ENCODE data around the gene NID2. TPM values are rescaled to one million over a fixed set of nuclear protein-coding genes. Genes with fewer than 3 reads are reported as not detected.

Gene NID2
- polyA plus RNA-seq, 1 of the 3 experiments (the other 2 are of a cell fraction): 22.7 TPM

GRCh38 chr14:52048641-52049204 lies 20.1 kb downstream of the NID2 start (continued):
- TF ChIP-seq USF2 (IDR thresholded peaks at IDR 0.05; ENCODE audit: borderline replicate concordance, low read depth, low read length) (no peak), MAX (IDR thresholded peaks at IDR 0.05; ENCODE audit: low read depth) (no peak), MEF2A (IDR thresholded peaks at IDR 0.05; ENCODE audit: borderline replicate concordance, low read depth) (no peak), REST (IDR thresholded peaks at IDR 0.05; ENCODE audit: low read depth, low read length) (no peak), TAF1 (IDR thresholded peaks at IDR 0.05; ENCODE audit: borderline replicate concordance, low read depth, low read length) (no peak), SMC3 (IDR thresholded peaks at IDR 0.05; ENCODE audit: low read depth, low read length) (no peak), FOXJ3 (CRISPR knock-in tag; IDR thresholded peaks at IDR 0.05) (no peak)

- WGBS (ENCODE audit: low lambda C conversion rate): 97% methylated on average over 10 of the region's 10 CpGs
- Histone ChIP-seq H4K20me1 (ENCODE audit: insufficient read depth) (no peaks in the 10 kb centered on the region), H2AFZ (ENCODE audit: low read depth) (no peak overlapping the region), H3K9me3 (no peaks in the 10 kb centered on the region), H3K4me3 (ENCODE audit: low read depth in 2 of 2, low read length in 1 of 2) (no peak overlapping the region), H3K4me1 (ENCODE audit: control insufficient read depth in 1 of 2, insufficient read depth in 2 of 2, low read depth in 1 of 2, low read length in 1 of 2) (peaks cover 3 to 46% of the 10 kb centered on the region in 2 experiments; a peak in 3 of 4 replicates), H3K4me2 (no peak overlapping the region), H3K9me2 (no peaks in the 10 kb centered on the region), H3F3A (replicated peaks; ENCODE audit: insufficient read depth) (peaks cover 23% of the 10 kb centered on the region), H3K36me3 (replicated peaks in 1 of 2; ENCODE audit: control insufficient read depth in 1 of 2, insufficient read depth in 2 of 2, low read length in 1 of 2) (peaks cover 0 to 4% of the 10 kb centered on the region in 2 experiments), H3K9ac (no peak overlapping the region), H3K27ac (ENCODE audit: low read depth in 2 of 2, low read length in 1 of 2) (no peak overlapping the region), H3K79me2 (ENCODE audit: insufficient read depth) (peaks cover 61% of the 10 kb centered on the region), H3K27me3 (ENCODE audit: insufficient read depth) (no peaks in the 10 kb centered on the region)
- DNase-seq: no peak
- ChIA-PET CTCF (interaction anchor here (1.0 to 1.5 kb wide), 2 partner anchors 9 to 11 kb away, joined by 3 to 5 read pairs; no protein-coding TSS in a partner anchor), POLR2A (no interaction called here)
- no peak for TF ChIP-seq TCF12 (IDR thresholded peaks at IDR 0.05)
- TF ChIP-seq YY1 (IDR thresholded peaks at IDR 0.05; ENCODE audit: low read depth): no peak
- TF ChIP-seq USF1 (IDR thresholded peaks at IDR 0.05; ENCODE audit: borderline replicate concordance, low read depth): no peak
- TF ChIP-seq REST (IDR thresholded peaks at IDR 0.05; ENCODE audit: low read depth, low read length): no peak
- TF ChIP-seq RFX5 (IDR thresholded peaks at IDR 0.05; ENCODE audit: low read length): no peak
- TF ChIP-seq GABPA (IDR thresholded peaks at IDR 0.05; ENCODE audit: low read depth): no peak
- TF ChIP-seq ZBTB33 (IDR thresholded peaks at IDR 0.05; ENCODE audit: borderline replicate concordance, low read depth): no peak
- TF ChIP-seq RAD21 (IDR thresholded peaks at IDR 0.05; ENCODE audit: low read length): no peak
- TF ChIP-seq NFIC (IDR thresholded peaks at IDR 0.05; ENCODE audit: borderline replicate concordance): no peak
- TF ChIP-seq FOXJ3 (CRISPR knock-in tag; IDR thresholded peaks at IDR 0.05): no peak
- TF ChIP-seq NRF1 (IDR thresholded peaks at IDR 0.05; ENCODE audit: low read depth, low read length): no peak
- no peak for TF ChIP-seq EZH2phosphoT487 (IDR thresholded peaks at IDR 0.05; ENCODE audit: borderline replicate concordance, low read depth)
- no peak for TF ChIP-seq EP300 (IDR thresholded peaks at IDR 0.05; ENCODE audit: borderline replicate concordance in 1 of 2, low read depth in 1 of 2, low read length in 1 of 2)
Observed at GRCh38 chr14:52048116-52048515, 20.7 kb downstream of the NID2 start.

Data from SK-N-SH (cell line).